Fibroblast of mammary gland (primary cell): ENCODE measurements around the gene MPP7.

Experiments
- DNase-seq: peaks from one replicate; pipeline ENCODE4 v3.0.0-alpha.2; 2010; ENCODE audit warnings: low read depth
- H3K4me3 ChIP-seq: 2 replicates; pipeline ENCODE4 v1.5.1; 2011; ENCODE audit warnings: low read depth, mild to moderate bottlenecking, low read length, moderate library complexity; ENCODE audit not compliant: control insufficient read depth
- CTCF ChIP-seq: conservative IDR thresholded peaks from 2 replicates; pipeline ENCODE4 v1.5.1; 2011; ENCODE audit warnings: low read depth, low read length, inconsistent platforms; ENCODE audit not compliant: control insufficient read depth, insufficient read depth

The MPP7 gene

GRCh38 chr10:28256776-28257175 is 46.1 kb downstream of the MPP7 start:
- no peak overlapping the region for H3K4me3 ChIP-seq
- DNase-seq = no peak
- no peak for TF ChIP-seq CTCF

DNA sequence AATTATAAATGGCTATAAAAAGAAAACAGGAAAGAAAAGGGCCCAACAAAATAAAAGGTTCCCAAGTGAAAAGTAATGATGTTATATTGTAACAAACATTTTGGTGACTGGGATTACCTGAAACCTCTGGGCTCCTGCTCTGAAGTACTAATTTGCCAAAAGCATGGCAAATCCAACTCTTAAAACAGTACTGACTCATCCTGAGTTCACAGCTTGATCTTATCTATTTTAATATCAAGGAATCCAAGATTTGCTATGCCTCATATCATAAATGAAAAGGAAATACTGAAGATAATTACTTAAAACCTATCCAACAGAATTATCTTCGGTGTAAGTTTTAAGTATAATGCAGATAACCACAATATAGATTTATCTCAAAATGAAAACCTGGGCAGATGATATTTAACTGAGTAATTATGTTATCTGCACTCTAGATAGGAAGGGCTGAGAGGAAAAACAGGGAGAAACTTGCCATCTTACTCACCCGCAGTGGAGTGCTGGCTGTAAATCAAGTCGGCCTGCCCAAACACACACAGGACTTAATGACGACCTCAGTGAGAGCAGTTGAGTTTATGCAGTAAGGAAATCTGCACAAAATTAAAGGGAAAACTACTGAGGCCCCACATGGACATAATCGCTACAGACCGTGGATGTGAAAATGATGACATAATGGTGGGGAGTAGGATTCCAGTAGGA is 48.4 kb downstream of the MPP7 start:
- no peak for TF ChIP-seq CTCF
- peak; percentile 53 for DNase-seq
- H3K4me3 ChIP-seq = no peak overlapping the region

DNA sequence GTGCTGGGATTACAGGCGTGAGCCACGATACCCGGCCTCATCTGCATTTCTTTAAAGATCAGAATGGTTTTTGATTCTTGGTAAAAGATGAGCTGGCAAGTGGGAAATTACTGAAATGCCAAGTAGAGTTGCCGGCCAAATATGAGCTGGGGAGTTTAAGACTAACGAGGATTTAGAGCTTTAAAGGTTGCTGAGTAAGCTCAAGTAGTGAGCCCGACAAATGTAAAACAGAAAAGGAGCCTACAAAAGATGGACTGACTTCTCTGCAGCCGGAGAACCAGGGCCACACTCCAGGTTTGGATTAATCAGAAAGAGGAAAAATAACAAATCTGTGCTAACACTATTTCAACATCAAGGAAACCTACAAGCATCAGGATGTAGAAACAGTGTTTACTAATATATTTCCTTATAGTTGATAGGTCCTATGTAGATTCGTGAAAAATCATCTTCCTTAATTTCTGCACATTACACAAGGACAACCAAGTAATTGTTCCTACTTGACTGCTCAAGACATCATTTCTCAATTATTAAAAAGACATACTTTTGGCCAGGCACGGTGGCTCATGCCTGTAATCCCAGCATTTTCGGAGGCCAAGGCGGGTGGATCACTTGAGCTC is 49.6 kb downstream of the MPP7 start:
- H3K4me3 ChIP-seq = no peak overlapping the region
- peak; percentile 17 for DNase-seq
- no peak for TF ChIP-seq CTCF
